ENCODE results near the gene PRPF6.

Gene PRPF6

GRCh38 chr20:64068386-64069208, 87.7 kb downstream of the PRPF6 start:
- no peak for DNase-seq

GRCh38 chr20:64069209-64069613, 88.3 kb downstream of the PRPF6 start:
- no peak for DNase-seq

GRCh38 chr20:64069614-64070243, 88.8 kb downstream of the PRPF6 start:
- no peak for DNase-seq

DNA sequence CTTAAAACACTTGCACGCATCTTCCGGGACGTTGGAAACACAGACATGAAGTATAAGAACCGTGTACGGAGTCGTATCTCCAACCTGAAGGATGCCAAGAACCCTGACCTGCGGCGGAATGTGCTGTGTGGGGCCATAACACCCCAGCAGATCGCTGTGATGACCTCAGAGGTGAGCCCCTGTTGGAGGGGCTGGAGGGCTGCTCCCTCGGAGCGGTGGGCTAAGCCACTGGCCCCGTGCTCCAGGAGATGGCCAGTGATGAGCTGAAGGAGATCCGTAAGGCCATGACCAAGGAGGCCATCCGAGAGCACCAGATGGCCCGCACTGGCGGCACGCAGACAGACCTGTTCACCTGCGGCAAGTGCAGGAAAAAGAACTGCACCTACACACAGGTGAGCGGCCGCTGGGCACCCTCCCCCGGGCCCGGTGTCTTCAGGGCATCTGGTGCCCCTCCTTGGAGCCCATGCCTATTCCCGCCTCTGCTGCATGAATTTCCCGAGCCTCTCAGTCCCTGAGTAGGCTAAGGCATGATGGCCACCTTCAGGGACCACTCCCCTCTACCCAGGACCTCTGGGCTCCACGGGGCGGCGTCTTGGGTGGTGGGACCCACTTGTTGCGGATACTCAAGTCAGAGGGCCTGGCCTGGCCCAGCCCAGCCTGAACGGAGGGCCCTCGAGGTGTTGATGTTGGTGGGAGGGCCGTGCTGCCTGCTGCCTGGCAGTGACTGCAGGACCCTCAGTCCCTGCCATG, 89.5 kb downstream of the PRPF6 start:
- no peak for DNase-seq

DNA sequence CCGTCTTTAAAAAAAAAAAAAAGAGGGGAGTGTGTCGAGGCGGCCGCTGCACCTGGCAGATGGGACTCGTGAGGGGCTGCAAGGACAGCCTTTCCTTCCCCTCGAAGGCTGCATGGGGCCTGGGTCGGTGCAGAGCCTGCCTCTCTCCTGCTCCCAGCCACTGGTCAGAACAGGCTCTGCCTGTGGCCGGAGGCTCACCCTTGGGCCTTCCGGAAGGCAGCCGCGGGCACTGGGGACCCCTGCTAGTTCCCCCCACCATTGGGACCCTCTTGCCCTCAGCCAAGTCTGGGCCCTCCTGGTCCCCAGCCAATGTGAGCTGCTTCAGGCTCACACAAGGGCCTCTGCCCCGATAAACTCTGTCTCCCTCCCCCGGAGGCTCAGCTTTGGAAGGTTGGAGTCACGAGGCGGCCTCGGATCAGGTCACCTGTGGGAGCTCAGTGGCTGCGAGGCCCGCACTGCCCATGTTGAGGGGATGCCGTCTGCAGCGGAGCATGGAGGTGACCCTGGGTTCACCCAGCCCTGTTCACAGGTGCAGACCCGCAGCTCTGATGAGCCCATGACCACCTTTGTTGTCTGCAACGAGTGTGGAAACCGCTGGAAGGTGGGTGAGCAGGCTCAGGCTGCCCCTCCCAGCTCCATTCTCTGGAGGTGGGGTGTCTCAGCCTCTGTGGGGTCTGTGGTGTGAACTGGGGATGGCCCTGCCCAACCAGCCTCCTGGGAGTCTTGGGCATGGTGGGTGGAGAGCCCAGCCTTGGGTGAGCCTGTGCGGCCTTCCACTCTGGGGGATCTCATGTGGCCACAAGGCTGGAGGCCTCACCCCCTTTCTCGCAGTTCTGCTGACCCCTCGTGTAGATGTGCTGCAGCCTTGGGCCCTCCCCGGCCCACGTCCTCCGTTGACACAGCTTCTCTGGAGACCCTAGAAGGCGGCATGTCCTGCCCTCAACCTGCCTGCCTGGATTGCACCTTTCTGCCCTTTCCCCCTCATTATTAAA, 90.7 kb downstream of the PRPF6 start:
- no peak for DNase-seq

- no peak for DNase-seq
These were observed 91.6 kb downstream of the PRPF6 start for GRCh38 chr20:64072498-64073063.

- no peak for DNase-seq
These were observed 92.7 kb downstream of the PRPF6 start for GRCh38 chr20:64073476-64074183.

DNA sequence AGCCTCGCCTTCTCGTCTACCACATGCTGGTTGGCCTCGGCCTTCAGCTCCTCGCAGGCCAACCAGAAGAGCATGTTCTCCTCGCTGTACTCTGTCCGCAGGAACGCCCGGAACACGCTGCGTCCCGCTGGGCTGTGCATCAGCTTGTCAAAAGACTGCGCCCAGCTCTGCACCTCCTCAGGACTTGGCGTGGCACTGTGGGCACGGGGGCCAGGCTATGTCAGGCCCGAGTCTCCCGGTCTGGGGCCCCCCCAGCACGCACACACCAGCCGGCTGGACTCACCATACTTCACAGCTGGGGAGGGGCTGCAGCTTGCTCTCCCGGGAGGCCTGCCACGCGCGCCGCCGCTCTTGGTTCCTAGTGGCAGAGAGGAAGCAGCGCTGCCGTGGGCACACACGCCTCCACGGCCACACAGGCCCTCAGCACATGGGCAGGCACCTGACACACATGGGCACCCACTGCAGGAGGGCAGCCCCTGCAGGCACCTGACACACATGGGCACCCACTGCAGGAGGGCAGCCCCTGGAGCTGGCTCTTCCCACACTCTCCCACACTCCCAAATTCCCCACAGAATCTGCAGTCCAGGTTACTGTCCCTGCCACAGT, 93.4 kb downstream of the PRPF6 start:
- no peak for DNase-seq

GRCh38 chr20:64074963-64075362, 94.0 kb downstream of the PRPF6 start:
- no peak for DNase-seq

- no peak for DNase-seq
These were observed 94.6 kb downstream of the PRPF6 start for GRCh38 chr20:64075556-64075955.

- DNase-seq, result no peak
These were observed 95.4 kb downstream of the PRPF6 start for GRCh38 chr20:64076061-64076997.

DNA sequence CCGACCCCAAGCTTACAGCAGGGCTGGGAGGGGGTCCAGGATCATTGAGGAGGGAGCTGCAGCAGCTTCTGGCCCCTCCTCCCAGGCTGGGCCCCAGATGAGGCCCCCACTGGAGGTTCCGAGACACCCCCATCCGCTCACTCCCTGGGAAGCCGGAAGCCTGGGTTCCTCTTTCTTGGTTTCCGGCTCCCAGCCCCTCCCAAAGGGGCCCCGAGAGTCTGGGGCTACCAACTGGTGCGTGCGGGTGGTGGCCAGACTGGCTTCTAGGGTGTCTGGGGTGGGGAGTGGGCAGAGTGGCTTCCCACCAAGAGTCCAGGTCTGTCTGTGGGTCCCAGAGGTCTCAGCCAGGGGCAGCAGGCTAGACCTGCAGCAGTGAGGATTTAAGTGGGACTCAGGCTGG, 96.2 kb downstream of the PRPF6 start:
- peak; percentile 53 for DNase-seq

- DNase-seq, result no peak
These were observed 96.6 kb downstream of the PRPF6 start for GRCh38 chr20:64077541-64077875.

DNA sequence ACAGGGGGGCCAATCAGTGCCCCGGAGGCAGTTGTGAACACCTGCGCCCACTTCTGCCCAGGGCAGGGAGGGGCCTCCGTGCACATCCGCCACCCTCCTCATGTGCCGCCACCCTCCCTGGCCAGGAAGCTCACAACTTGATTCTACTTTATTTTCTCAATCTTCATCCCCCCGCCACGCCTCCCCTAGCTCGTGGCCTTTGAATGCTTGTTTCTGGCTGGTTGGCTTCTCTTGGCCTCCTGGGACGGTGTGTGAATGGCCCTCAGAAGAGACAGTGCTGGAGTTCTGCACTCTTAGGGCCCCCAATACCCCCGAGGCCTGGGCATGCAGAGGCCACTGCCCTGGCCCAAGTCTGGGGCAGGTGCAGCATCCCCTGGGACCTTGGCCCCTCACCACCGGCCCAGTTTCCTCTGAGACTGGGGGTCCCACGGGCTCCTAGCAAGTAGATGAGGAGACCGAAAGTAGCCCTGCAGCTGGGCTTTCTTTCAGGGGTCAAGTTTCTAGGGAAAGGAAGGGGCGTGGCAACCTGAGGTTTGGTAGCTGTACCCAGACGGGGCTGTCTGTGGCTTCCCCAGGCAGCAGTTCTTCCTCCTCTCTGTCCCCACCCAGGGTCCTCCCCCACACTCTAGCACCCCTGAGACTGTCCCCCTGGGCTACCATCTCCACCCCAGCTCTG, 97.1 kb downstream of the PRPF6 start:
- peak; percentile 66 for DNase-seq

DNA sequence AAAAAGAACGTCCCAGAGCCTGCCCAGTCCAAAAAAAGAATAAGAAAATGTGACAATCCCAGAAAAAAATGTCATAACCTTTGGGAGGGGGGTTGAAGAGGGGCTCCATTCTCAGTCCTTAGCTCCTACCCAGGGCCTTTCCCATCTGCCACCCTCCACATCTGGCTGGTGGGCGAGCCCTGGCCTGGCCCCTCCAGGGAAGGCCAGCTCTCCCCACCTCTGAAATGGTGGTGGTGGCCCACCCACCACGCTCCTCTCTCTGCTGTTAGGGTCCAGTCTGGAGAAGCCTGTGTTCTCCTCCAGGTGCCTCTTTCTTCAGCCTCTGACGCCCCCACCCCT, 98.0 kb downstream of the PRPF6 start:
- no peak for DNase-seq

DNA sequence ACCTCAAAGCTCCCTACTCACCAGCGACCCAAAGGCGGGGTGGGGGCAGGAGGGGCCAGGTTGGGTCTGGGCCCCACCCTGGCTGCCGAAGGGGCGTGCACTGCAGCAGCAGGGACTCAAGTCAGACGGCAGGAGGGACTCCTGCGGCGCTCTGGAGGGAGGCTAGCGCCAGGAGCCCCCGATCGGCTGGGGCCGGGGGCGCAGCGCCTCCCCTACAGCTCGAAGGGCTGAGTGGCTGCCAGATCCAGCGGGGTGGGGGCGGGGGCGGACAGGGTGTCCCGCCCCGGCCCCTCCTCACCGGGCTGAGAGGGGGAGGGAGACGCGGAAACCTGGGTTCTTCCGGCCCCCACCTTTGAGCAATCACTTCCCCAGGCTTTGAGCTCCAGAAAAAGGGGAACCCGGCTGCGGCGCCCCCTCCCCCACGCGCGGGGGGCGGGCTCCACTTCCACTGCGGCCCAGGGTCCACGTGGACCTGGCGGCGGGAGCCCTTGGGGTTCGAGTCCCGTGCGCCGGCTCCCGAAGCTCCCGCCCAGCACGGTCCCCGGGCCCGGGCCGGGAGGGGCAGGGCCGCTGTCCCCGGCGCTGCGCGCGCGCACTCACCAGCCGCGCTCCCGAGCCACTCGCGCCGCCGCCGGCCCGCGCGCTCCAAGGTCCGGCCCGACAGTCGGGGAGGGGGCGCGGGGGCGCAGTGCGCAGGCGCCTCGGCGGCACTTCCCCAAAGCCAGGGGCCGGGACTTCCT, 98.5 kb downstream of the PRPF6 start, which contains the start of gene RGS19:
TSS of gene RGS19 (minus strand) at position 246 of the 740 bp plus-strand sequence. CDS start 2,632 bp downstream, outside the sequence.
- DNase-seq, result peak; percentile 86

- peak; percentile 41 for DNase-seq
These were observed 99.3 kb downstream of the PRPF6 start, which contains the start of gene OPRL1 for GRCh38 chr20:64080013-64080812. Gene OPRL1, plus strand, starts transcription at chr20:64080082. Its CDS starts 12,639 bp downstream, at chr20:64092721.

Data from CD4-positive, alpha-beta T cell treated with Interferon gamma for 1 hour (primary cell).